ES-I3 (cell line): Measurements from ENCODE around the gene FKBP11.

Experiments
- H3K36me3 ChIP-seq: 2 replicates; pipeline ENCODE4 v1.6.1; 2013; ENCODE audit warnings: mild to moderate bottlenecking, low read length, control low read depth, moderate library complexity; ENCODE audit not compliant: insufficient read depth
- H3K4me1 ChIP-seq: 2 replicates; pipeline ENCODE4 v1.6.1; 2013; ENCODE audit warnings: mild to moderate bottlenecking, control low read depth, low read length; ENCODE audit not compliant: insufficient read depth
- H3K9ac ChIP-seq: 2 replicates; pipeline ENCODE4 v1.6.1; 2013; ENCODE audit warnings: low read depth, mild to moderate bottlenecking, low read length, moderate library complexity
- H3K9me3 ChIP-seq: 2 replicates; pipeline ENCODE4 v1.6.1; 2013; ENCODE audit warnings: mild to moderate bottlenecking, low read length, moderate library complexity; ENCODE audit not compliant: control insufficient read depth, insufficient read depth

FKBP11 gene

GRCh38 chr12:48907245-48907644 lies 18.0 kb downstream of the FKBP11 start:
- H3K36me3 ChIP-seq, result no peaks in the 10 kb centered on the region; the same call in 1 of the 2 replicates
- H3K9ac ChIP-seq, result no peak overlapping the region
- no peaks in the 10 kb centered on the region for H3K9me3 ChIP-seq
- no peaks in the 10 kb centered on the region for H3K4me1 ChIP-seq

- no peak overlapping the region; the same call in 1 of the 2 replicates for H3K9ac ChIP-seq
- no peaks in the 10 kb centered on the region for H3K4me1 ChIP-seq
- H3K36me3 ChIP-seq, result no peaks in the 10 kb centered on the region
- H3K9me3 ChIP-seq, result no peaks in the 10 kb centered on the region
Observed at GRCh38 chr12:48903982-48904411, 21.3 kb downstream of the FKBP11 start.

GRCh38 chr12:48903363-48903981 lies 21.8 kb downstream of the FKBP11 start:
- H3K9ac ChIP-seq, result peak overlapping the region; percentile 25; the same call in 1 of the 2 replicates
- no peaks in the 10 kb centered on the region for H3K36me3 ChIP-seq
- no peaks in the 10 kb centered on the region for H3K9me3 ChIP-seq
- H3K4me1 ChIP-seq, result no peaks in the 10 kb centered on the region

DNA sequence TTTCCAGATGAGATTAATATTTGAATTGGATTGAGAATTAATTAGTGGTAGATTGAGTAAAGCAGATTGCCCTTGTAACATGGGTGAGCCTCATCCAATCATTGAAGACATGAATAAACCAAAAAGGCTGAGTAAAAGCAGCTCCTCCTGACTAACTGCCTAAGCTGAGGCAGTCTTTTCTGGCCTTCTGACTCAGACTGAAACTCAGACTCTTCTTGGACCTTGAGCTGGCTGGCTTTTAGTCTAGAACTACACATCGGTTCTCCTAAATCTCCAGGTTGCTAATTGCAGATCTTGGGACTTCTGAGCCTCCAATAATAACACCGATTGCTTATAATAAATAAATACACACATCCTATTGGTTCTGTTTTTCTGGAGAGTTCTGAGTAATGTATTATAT lies 24.0 kb downstream of the FKBP11 start:
- no peaks in the 10 kb centered on the region for H3K4me1 ChIP-seq
- no peak overlapping the region for H3K9ac ChIP-seq
- no peaks in the 10 kb centered on the region for H3K36me3 ChIP-seq
- no peaks in the 10 kb centered on the region for H3K9me3 ChIP-seq

DNA sequence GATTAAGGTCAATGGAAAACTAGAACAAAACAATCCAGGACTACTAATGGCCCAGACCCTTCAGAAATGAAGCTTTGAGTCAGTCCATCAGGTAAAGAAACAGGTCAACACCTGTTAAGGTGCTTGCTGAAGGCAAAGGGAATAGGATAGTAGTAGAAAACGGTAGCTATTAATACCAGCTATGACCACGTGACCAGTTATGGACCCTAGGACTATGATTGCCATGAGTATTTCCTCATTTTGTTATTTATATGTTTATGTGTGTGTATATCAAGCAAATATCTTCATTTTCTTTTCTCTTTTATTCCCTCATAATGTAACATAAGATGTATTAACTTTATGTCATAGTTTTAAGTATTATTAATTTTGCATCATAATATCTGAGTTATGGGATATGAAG lies 25.6 kb downstream of the FKBP11 start:
- H3K9ac ChIP-seq, result no peak overlapping the region
- no peaks in the 10 kb centered on the region for H3K4me1 ChIP-seq
- no peaks in the 10 kb centered on the region for H3K9me3 ChIP-seq

GRCh38 chr12:48894271-48894670 lies 31.0 kb downstream of the FKBP11 start:
- Histone ChIP-seq H3K4me1 (peaks cover 4% of the 10 kb centered on the region; the same call in 1 of the 2 replicates), H3K9ac (no peak overlapping the region), H3K36me3 (no peaks in the 10 kb centered on the region), H3K9me3 (no peaks in the 10 kb centered on the region)

More for the DNA sequence above, 25.6 kb downstream of the FKBP11 start:
- H3K36me3 ChIP-seq, result no peaks in the 10 kb centered on the region

DNA sequence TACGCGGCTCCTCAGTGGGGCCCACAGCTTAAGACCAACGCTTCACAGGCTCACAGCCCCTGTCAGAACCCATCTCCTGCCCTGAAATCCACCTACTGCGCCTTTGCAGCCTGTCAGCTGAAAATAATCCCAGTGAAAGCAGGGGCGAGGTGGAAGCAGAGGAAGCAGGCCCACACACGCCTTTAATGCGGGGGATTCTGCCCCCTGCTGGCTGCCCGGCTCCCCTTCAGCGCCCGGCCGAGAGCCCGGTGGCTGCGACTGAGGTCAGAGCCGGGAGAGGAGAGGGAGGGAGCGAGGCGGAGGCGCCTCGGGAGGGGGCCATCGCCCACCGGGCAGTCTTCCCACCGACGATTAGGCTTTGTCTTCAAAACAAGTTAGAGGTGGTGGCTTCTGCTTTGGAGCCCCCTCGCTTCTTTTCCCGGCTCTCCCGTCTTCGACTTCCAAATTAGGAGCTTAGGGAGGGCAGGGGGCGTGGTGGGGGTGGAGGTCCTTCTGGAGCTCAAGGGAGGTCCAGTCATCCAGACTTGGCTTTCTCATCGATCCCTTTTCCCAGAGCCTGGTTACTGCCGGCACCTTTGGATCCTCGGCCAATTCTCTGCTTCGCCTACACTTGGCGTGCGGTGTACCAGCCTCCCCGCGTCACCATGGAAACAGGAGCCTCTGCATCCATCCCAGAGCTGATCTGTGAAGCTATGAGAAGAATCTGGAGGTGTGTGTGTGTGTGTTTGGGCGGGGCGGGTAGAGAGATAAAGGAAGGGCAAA lies 34.5 kb downstream of the FKBP11 start:
- peak overlapping the region; percentile 40; the same call in 1 of the 2 replicates for H3K9ac ChIP-seq
- H3K4me1 ChIP-seq, result peaks cover 4% of the 10 kb centered on the region; the same call in 1 of the 2 replicates
- no peaks in the 10 kb centered on the region for H3K36me3 ChIP-seq
- no peaks in the 10 kb centered on the region for H3K9me3 ChIP-seq

- Histone ChIP-seq H3K4me1 (peaks cover 4% of the 10 kb centered on the region; the same call in 1 of the 2 replicates), H3K9ac (no peak overlapping the region)
Observed at GRCh38 chr12:48889679-48890078, 35.6 kb downstream of the FKBP11 start.

DNA sequence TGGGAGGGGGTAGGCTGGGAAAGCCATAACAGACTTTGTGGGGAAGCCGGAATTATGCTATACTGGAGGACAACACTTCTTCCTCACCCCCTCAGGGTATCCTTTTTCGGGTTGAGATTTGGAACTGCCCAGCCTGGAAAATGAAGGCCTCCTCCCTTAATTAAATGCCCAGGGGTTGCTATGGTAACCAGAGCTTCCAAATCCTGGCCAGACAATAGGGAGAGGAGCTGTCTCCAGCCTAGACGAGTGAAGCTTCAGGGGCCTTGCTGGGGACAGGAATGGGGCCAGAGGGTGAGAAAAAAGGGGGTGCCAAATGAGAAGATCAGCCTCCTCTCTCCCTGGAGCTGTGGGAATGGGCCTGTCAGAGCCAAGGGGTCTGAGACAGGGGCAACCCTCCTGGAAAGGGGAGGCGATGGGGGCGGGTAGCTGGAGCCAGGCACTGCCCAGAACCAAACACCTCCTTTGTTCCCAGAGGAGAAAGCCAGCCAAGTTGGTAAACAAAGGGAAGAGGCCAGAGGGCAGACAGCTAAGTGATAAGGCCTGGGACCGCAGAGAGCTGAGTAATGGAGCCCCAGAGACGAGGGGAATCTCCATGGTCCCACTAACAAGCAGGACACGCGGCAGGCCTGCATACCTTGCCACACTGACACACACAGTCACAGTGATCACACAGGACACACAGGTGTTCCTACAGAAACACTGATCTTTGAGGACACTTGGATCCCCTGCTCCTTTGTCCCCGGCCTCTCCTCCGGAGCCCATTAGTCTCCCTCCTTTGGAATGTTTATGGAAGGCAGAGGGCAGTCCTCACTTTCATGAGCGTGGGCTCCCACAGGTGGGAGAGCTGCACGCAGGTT lies 41.8 kb downstream of the FKBP11 start:
- Histone ChIP-seq H3K4me1 (peaks cover 27% of the 10 kb centered on the region), H3K9ac (0 out of 2 replicates have a peak overlapping the region, but pooled peaks have one; percentile 1), H3K36me3 (no peaks in the 10 kb centered on the region), H3K9me3 (no peaks in the 10 kb centered on the region)

More at GRCh38 chr12:48889679-48890078, 35.6 kb downstream of the FKBP11 start:
- no peaks in the 10 kb centered on the region for H3K36me3 ChIP-seq
- no peaks in the 10 kb centered on the region for H3K9me3 ChIP-seq

DNA sequence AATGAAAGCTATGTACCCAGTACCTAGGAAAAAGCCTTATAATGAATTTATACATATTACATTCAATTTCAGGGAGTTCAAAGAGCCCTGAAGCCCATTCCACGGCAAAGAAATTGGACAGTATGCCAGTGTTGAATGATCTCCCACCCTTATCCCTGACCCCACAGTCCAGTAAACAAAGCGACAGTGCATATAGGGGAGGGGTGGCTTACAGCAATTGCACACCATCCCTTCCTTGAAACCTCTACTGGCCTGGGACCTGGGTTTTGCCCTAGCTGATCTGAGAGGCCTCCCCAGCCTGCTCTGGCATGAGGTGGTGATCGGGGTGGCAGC lies 42.4 kb downstream of the FKBP11 start:
- no peak overlapping the region for H3K9ac ChIP-seq
- no peaks in the 10 kb centered on the region for H3K36me3 ChIP-seq
- peaks cover 27% of the 10 kb centered on the region for H3K4me1 ChIP-seq
- no peaks in the 10 kb centered on the region for H3K9me3 ChIP-seq

DNA sequence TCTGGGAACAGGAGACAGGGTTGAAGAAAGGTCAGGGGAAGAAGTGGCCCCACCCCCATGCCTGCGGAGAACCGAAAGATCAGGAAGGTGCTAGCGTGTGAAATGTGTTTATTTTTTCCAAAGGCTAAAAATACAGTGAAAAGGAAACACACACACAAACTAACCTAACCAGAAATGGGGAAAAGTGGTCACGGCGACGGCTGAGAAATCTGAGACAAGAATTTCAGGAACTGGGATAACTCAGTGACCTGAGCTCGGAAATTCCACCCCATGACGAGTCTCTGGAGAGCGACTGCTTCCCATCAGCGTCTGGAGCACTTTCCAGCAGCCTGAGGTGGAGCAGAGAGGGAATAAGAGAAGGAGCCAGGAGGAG lies 43.0 kb downstream of the FKBP11 start:
- no peaks in the 10 kb centered on the region for H3K36me3 ChIP-seq
- peaks cover 27% of the 10 kb centered on the region for H3K4me1 ChIP-seq
- H3K9me3 ChIP-seq, result no peaks in the 10 kb centered on the region
- peak overlapping the region; percentile 42; the same call in 1 of the 2 replicates for H3K9ac ChIP-seq

DNA sequence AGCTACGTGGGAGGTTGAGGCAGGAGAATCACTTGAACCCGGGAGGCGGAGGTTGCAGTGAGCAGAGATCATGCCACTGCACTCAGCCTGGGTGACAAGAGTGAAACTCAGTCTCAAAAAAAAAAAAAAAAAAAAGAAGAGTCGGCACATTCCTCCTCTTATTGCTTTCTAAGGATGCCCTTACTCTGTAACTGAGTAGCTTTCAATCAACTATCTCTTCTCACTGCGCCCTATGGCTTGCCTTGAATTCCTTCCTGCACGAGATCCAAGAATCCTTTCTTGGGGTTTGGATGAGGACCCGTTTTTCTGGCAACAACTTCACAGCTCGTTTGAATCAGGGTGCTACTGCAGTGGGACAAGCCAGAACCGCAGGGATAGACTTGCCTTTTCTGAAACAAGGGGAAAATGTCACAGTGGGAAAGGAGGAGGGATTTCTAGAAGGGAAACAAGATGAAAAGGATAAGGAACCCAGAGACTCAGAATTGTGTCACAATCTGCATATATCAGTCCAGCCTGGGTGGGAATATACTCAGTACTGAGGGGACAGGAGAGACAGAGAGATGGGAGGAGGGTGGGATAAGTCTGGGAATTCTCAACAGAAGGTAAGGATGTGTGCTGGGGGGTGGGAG lies 43.5 kb downstream of the FKBP11 start:
- peaks cover 27% of the 10 kb centered on the region for H3K4me1 ChIP-seq
- peak overlapping the region; percentile 42; the same call in 1 of the 2 replicates for H3K9ac ChIP-seq

GRCh38 chr12:48880647-48881046 lies 44.6 kb downstream of the FKBP11 start:
- H3K9ac ChIP-seq, result no peak overlapping the region
- no peaks in the 10 kb centered on the region for H3K36me3 ChIP-seq
- H3K9me3 ChIP-seq, result no peaks in the 10 kb centered on the region
- H3K4me1 ChIP-seq, result peaks cover 27% of the 10 kb centered on the region

More for the DNA sequence above, 43.5 kb downstream of the FKBP11 start:
- H3K9me3 ChIP-seq, result no peaks in the 10 kb centered on the region
- H3K36me3 ChIP-seq, result no peaks in the 10 kb centered on the region

DNA sequence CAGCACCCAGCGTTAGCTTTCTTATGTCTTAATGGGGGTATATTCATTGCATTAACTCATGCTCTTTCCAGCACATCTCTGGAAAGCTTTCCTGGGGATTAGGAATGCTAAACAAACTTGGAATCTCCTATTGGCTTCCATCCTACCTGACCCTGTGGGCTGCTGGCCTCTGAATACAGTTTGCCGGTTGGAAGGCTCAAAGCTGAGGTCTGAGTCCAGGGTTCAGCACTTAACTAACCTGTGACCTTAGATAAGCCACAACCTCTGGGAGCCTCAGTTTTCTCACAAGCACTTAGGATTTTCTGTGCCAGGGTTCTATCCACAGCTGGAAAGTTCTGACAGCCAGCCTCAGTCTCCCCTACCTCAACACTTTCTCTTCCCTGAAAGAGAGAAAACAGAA lies 46.7 kb downstream of the FKBP11 start:
- H3K4me1 ChIP-seq, result peaks cover 19% of the 10 kb centered on the region
- no peaks in the 10 kb centered on the region for H3K36me3 ChIP-seq
- no peaks in the 10 kb centered on the region for H3K9me3 ChIP-seq
- no peak overlapping the region for H3K9ac ChIP-seq
